8988T (cell line): ENCODE data around the gene DIAPH3.

Experiments used
- DNase-seq: peaks from one replicate; pipeline ENCODE4 v3.0.0; 2011

DIAPH3 gene

DNA sequence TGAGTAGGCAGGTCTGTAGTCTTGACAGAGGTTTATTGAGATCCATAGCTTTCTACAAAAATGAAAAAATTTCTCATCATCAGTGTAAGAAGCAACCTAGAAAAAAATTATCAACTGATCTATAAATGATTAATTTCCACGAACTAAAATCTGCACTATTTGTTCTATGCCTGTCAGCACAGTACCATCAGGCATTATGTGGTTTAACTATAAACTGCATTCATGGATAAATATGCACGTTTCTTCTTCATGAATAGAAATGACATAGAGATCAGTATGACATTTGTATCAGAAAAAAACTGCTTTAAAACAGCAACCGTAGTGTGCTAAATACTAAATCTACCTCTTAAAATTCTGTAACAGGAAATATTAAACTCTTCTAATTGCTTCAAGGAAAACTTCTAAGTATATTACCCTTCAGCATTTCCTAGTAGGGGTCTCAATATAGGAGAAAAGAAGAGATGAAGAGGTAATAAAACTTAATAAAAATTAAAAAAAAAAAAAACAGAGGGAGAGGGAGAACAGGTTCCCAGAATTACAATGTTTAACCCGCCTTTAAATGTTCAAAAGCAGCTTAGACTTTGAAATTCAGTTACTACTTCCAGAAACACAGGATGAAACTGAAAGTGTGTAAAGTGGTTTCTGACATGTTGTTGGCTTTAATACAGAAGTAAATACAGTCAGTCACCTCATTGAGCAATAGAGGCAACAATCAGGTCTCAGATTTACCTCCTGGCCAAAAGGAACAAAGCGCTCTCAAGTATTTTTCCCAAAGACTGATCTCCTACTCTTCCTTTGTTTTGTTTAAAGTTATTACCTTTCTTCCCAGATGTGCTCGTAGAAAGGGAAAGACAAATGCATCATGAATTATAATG, 144.4 kb downstream of the DIAPH3 start:
- no peak for DNase-seq

DNA sequence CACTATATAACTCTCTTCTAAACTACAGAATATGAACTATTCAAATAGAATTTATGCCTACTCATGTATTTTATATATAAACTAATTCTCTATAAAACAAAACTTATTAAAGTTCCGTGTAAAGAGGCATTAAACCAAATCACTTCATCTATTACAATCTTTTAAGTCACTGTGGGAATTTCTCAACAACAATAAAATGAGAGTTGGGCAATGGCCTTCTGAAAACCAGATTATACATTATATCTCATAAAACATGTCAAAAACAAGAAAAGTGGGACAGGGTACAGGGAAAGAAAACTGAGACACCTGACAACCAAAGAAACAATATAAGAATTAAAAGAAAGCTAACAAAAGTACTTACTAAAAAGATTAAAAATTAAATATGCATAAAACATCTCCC, 145.2 kb downstream of the DIAPH3 start:
- DNase-seq: no peak

- no peak for DNase-seq
Observed at GRCh38 chr13:60016229-60016628, 147.5 kb downstream of the DIAPH3 start.

DNA sequence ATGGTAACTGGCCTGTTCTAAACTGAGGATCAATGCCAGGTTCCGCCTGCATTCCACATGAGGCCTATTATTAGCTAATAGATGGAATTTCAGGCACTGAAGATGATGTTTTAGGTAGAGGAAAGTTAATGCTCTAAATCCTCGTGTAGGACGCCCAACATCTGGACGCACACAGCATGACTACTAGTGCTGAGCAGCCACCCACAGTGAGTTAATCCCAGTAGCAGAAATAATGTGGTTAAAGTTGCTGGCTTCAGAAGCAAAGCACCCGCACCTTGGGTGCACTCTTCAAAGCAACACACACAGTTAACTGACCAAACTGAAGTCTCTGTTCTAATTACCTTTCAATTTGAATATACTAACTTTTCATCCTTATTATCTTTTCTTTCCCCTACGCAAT, 150.6 kb downstream of the DIAPH3 start:
- DNase-seq: no peak

GRCh38 chr13:60012488-60012887, 151.2 kb downstream of the DIAPH3 start:
- DNase-seq: no peak

- no peak for DNase-seq
Observed at GRCh38 chr13:60009300-60010253, 154.2 kb downstream of the DIAPH3 start.

DNA sequence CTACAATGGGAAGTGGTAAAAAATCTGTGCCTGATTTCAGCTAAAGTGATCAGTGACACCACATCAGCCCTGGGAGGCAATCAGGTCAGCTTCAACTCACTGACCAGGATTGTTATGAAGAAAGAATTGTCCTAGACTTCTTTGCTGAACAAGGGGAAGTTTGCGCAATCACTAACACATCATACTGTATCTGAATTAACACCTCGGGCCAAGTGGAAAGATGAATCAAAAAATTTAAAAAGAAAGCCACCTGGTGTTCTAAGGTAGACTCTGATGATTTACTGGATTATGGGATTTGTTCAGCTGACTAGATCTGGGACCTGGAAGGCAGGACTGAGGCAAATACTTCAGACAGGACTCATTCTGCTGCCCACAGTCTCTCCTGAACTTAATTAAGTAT, 161.8 kb downstream of the DIAPH3 start:
- DNase-seq: no peak

DNA sequence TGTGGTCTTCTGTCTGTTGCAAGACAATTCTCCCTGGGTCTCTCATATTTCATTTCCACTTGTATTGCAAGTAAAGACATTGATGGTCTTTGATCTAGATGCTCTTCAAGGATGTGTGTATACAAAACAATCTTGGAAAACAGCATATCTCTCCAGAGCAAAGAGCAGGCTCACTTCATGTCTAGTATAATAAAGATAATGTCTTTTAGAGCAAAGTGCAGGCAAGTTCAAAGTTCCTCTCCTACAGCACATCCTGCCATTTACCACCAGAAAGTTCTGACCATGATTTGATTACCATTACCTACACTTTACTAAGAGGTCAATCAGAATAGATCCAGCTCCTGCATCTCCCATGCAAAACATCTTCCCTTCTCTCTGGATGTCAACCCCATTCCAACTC, 162.8 kb downstream of the DIAPH3 start:
- no peak for DNase-seq

- no peak for DNase-seq
Observed at GRCh38 chr13:60000081-60000480, 163.6 kb downstream of the DIAPH3 start.

DNA sequence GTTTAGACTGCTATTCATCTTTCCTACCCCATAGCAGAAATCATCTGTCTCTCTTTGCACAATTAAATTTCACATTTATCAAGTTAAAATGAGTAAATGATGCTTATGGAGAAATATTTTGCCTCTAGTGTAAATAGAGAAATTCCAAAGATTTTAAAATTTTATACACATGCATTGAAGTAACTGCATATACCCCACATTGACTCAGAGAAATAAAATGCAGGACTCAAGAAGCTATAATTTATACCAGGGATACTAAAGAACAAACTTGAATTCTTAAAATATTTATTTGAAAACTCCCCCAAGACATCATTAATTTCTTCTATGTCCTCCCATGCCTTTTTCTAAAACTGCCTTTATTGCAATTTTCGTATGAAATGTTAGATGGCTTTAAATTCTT, 165.8 kb downstream of the DIAPH3 start:
- no peak for DNase-seq

- DNase-seq: no peak
Observed at GRCh38 chr13:59996461-59996980, 167.2 kb downstream of the DIAPH3 start.

DNA sequence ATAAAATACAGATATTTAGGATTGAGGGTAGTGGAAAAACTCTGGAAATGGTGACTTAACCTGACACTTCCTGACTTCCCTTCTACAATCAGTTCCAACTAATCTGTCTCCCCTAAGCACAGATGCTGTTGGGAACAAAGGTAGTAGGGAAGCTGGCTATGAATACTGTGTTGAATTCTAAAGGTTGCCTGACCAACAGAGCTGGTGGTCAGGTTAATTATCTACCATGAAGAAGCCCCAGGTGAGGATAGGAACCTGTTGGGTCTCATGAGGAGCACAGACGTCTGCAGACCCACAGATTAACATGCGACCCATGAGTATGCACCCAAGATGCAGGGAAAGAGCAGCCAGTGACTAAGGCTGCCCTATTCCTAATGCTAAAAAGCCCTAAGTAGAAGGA, 172.3 kb downstream of the DIAPH3 start:
- DNase-seq: no peak

- DNase-seq: no peak
Observed at GRCh38 chr13:59982631-59983382, 180.9 kb downstream of the DIAPH3 start.

DNA sequence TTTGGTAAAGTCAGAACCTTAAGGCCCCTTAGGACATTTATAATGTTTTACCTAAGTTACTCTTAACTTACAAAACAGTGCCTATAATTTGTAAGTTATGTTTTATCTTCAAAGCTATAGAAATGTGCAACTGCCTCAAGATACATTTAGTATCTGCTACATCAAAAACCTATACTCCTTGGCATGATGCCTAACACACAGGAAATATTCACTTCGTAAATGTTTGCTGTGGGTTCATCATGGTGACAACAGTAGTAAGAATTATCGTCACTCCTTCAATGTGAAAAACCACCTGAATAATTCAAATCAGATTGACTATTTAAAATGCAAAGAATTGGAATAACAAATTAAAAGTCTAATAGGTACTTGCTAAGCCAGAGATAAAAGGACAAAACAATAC, 184.1 kb downstream of the DIAPH3 start:
- DNase-seq: no peak

DNA sequence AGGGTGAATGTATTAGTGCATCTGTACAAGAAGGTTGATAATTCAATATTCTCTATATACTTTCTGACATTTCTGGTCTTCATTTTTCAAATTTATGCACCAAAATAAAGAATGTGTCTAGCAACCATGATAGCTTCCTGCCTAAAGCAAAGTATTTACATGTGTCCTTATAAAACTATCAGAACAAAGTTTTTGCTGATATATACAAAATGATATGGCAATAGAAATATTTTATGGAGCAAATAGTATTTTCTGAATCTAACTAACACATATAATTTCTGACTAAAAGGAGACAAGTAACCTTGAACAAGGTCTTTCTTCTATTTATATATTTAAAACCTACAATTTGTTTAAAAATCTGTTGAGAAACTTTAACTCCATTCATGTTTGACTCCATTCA, 184.9 kb downstream of the DIAPH3 start:
- DNase-seq: no peak

GRCh38 chr13:59976856-59977255, 186.9 kb downstream of the DIAPH3 start:
- no peak for DNase-seq

- no peak for DNase-seq
Observed at GRCh38 chr13:59975807-59976435, 187.8 kb downstream of the DIAPH3 start.

DNA sequence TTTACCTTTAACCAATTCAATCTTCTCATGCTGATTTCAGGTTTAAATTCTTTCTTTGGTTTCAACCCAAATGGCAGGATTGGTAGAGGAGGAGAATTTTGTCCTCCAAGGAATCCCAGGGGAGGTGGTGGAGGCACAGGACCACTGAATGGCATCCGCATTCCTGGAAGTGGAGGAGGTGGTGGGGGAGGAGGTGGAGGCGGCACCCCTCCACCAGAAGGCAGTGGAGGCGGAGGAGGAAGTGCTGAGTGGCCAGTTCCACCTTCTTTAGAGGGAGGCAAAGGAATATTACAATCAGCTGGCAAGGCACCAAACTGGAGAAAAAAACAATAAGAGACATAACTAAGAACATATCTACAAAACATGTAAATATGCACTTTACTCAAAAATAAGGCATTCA, 192.9 kb downstream of the DIAPH3 start:
- no peak for DNase-seq

DNA sequence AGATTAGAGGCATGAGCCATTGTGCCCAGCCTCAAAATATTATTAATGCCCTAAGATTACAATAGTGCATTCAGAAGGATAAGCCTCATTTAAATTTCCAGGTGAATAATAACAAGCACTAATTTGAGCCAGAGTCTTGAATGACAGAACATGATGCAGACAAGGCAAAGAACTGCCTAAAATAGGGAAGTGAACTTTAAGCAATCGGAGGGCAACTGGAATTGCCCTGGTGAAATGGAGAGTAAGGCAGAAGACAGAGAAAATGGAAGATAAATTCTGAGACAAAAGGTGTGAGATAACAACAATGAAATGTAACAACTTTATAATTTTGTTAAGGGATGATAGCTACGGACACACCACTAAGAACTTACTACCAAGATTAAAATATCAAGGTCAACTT, 199.9 kb downstream of the DIAPH3 start:
- no peak for DNase-seq

- no peak for DNase-seq
Observed at GRCh38 chr13:59963383-59963782, 200.3 kb downstream of the DIAPH3 start.

DNA sequence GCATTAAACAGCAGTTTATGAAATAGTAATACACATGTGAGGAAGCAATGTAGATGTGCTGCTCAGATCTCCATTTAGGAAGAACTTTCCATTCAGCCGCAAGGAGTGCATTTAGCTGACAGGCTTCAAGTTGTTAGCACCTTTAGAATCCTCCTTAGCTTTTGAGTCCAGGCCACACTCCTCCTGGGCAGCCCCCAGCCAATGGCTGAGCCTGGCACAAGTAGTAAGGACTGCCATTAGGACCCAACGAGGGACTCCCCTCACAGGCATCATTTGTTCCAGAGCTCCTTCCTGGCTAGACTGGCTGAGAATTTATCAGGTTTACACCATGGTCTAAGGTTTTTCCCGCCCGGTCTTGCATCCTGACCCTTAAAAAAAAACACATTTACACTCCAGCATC, 201.4 kb downstream of the DIAPH3 start:
- no peak for DNase-seq

DNA sequence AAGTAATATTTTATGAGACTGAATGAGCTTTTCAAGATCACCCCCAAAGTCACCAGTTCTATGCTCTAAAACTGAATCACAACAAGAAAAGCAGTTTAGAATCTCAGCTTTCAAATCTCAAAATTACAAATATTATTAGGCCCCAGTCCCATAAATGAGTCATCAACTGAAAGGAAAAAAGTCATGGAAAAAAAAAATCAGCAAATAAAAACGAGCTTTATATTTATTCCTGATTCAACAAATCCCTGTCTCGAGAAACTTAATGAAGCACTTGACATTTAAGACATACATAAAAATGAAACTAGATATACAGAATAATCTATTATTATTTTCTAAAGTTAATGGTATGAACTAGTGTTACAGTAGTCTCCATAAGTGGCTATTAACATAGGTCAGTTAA, 203.0 kb downstream of the DIAPH3 start:
- DNase-seq: no peak
